Measurements from ENCODE around the gene SPATA45.
"Not testable (repeated sequence)": the region's sequence is repeated elsewhere in the genome, so short reads cannot be mapped to it uniquely, and the experiment has no call there.

SPATA45 gene

GRCh38 chr1:212847549-212847948 is at the start of gene SPATA45:
Gene SPATA45, minus strand, starts transcription at chr1:212847649. Its CDS starts 11,500 bp downstream, at chr1:212836149.
- no peak for DNase-seq

- DNase-seq, result no peak
Observed at GRCh38 chr1:212892108-212892507, 44.7 kb upstream of the SPATA45 start.

GRCh38 chr1:212884592-212884991 is 37.1 kb upstream of the SPATA45 start:
- no peak for DNase-seq

GRCh38 chr1:212879947-212880690 is 32.7 kb upstream of the SPATA45 start:
- DNase-seq, result no peak

GRCh38 chr1:212878418-212878817 is 31.0 kb upstream of the SPATA45 start:
- DNase-seq, result no peak

GRCh38 chr1:212873518-212873917 is 26.1 kb upstream of the SPATA45 start:
- DNase-seq, result no peak

GRCh38 chr1:212871976-212872375 is 24.5 kb upstream of the SPATA45 start:
- no peak for DNase-seq

- no peak for DNase-seq
Observed at GRCh38 chr1:212867192-212867591, 19.7 kb upstream of the SPATA45 start.

DNA sequence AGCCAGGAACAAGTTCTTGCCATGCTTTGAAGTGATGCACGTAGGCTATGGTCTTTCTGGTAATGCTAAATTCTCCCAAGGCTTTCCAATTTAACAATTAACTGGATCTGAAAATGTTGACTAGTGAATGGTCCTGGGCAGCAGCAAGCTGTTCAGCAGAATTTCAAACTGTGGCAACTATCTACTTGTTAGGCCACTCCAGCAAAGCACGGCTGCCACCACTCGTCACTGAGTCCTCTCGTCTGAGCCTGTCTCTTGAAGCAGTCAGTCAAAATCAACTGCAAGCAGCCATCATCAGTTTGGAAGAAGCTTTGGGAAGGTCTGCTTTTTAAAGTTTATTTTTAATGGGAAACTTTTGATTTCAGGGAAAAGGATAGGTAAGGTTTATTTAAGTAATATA is 16.8 kb upstream of the SPATA45 start:
- DNase-seq, result no peak

DNA sequence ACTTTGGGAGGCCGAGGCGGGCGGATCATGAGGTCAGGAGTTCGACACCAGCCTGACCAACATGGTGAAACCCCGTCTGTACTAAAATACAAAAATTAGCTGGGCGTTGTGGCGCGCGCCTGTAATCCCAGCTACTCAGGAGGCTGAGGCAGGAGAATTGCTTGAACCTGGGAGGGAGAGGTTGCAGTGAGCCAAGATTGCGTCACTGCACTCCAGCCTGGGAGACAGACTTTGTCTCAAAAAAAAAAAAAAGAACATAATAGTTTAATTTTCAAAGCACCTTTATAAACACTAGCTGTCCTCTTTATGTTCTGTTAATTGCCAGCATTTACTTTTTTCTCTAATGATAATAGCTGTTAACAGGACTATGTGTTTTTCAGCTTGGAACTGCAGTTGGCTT is 15.9 kb upstream of the SPATA45 start:
- DNase-seq, result not testable (repeated sequence)

GRCh38 chr1:212862111-212862690 is 14.8 kb upstream of the SPATA45 start:
- DNase-seq, result no peak

DNA sequence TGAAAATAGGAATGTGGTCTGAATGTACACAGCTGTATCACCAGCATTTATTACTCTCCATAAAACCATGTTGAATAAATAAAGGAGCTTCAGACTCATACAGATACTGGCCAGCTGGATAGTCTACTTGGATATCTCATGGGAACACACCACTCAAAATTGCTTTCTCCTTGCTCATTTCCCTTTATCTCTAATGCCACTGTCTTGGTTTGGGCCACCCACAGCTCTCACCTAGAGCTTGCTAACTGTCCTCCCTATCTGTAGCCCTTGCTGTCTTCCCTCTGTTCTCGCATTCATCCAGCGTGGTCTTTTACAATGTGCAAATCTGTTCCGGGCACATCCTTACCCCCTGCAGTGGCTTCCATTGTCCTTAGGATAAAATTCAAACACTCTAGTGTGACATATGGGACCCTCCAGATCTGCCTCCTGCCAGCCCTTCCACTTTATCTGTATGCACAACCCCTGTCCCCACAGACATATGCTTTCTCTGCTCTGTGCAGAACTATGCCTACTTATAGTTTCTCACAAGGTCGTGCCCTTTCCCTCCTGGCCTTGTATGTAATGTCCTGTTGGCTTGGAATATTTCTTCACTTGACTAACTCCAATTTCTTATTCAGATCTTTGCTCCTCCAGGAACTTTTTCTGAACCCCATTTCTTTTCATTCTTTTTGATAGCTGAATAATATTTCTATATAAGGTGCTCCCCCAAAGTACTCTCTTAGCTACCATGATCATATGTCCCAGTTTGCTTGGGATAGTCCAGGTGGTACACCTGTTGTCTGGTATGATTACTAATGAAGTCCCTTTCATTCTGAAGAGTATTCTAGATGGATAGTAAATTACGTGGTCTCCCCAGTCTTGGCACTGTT is 13.5 kb upstream of the SPATA45 start:
- DNase-seq, result no peak

DNA sequence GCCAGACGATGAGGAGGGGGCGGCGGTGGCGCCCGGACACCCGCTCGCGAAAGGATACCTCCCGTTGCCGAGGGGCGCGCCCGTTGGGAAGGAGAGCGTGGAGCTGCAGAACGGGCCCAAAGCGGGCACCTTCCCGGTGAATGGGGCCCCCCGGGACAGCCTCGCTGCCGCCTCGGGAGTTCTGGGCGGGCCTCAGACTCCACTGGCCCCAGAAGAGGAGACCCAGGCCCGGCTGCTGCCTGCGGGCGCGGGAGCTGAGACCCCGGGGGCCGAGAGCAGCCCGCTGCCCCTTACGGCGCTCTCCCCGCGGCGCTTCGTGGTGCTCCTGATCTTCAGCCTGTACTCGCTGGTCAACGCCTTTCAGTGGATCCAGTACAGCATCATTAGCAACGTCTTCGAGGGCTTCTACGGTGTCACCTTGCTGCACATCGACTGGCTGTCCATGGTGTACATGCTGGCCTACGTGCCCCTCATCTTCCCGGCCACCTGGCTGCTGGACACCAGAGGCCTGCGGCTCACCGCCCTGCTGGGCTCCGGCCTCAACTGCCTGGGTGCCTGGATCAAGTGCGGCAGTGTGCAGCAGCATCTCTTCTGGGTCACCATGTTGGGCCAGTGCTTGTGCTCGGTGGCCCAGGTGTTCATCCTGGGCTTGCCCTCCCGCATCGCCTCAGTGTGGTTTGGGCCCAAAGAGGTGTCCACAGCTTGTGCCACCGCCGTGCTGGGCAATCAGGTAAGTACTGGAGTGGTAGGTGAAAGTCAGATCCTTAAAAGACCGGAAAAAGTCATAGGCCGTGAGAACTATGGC is 11.2 kb upstream of the SPATA45 start:
- DNase-seq, result no peak

DNA sequence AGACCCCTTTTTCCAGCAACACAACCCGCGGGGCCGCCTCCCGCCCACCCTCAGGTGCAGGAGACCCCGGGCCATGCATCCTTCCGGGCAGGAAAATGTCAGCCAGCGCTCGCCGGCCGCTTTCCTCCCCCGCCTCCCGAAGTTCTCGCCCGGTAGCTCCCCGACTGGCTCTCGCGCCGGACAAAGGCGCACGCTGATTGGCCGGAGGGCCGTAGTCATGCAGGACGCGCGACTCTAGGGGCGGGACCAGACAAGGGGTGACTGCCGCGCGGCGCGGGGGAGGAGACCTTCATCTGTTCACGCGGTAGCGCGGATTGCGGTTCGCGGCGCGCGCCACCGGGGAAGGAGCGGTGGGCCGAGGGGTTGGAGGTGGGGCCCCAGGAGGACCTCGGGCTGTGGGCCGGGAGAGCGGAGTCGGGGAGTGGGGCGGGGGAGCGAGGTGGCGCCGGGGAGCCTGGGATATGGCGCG is 10.6 kb upstream of the SPATA45 start, which contains the start of gene FLVCR1:
Gene FLVCR1, plus strand, starts transcription at position 284 of the 469 bp plus-strand sequence. Its CDS starts 178 bp downstream, at position 462.
- peak; percentile 77 for DNase-seq

- DNase-seq, result no peak
Observed at GRCh38 chr1:212856755-212857154, 9.3 kb upstream of the SPATA45 start.

GRCh38 chr1:212853658-212854057 is 6.2 kb upstream of the SPATA45 start:
- DNase-seq, result no peak

GRCh38 chr1:212852105-212852688 is 4.7 kb upstream of the SPATA45 start:
- no peak for DNase-seq

GRCh38 chr1:212844521-212844920 is 2.9 kb downstream of the SPATA45 start:
- not testable (repeated sequence) for DNase-seq

GRCh38 chr1:212838145-212838544 is 9.3 kb downstream of the SPATA45 start:
- no peak for DNase-seq

GRCh38 chr1:212833211-212834207 is 13.9 kb downstream of the SPATA45 start:
- not testable (repeated sequence) for DNase-seq

DNA sequence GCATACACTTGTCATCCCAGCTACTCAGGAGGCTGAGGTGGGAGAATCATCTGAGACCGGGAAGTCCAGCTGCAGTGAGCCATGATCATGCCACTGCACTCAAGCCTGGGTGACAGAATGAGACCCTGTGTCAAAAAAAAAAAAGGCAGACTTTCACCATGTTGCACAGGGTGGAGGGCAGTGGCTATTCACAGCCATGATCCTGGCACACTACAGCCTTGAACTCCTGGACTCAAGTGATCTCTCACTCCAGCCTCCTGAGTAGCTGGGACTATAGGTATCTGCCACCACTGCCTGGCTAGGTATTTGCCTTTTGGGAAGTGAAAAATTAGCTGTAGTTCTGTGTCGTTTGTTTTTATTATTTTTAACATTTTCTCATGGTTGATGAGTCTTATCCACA is 19.1 kb downstream of the SPATA45 start:
- no peak for DNase-seq
